Measurements from ENCODE around the gene NEU4.

The NEU4 gene

DNA sequence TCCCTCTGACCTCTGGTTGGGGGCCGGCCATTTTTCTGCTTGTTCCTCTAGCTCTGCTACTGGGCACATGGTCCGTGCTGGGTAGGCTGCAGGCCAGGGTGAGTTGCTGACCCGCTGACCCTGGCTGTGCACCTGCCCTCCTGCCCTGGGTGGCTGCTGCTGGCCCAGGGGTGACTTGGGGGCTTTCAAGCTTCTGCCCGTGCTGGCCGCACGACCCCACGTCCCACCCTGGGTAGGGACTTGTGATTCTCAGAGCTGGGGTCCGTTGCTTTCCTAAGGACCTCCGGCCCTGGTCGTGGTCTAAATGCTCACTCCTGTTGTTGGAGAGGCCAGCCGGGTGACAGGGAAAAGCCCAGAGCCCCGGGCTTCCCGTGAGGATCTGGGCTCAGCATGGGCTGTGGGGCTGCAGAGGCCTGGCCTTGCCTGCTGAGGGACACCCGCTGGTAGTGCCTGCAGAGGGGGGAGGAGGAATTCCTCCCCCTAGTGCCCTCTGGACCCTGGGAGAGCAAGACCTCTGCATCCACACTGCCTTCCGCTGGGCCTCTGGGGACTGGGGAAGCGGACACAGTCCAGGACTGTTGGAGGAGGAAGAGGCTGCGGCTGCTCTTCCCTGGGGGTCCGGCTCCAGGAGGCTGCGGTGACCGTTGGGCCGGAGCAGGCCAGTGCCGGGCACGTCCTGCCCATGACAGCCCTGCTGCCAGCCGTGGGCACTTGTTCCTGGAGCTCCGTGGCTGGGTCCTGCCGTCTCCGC, 38.6 kb upstream of the NEU4 start:
- no peaks in the 10 kb centered on the region for H3K27me3 ChIP-seq (ENCODE audit: low read depth)
- H3K9me3 ChIP-seq = no peaks in the 10 kb centered on the region
- H3K4me1 ChIP-seq = peaks cover 11% of the 10 kb centered on the region
- in situ Hi-C loops (cut with MboI; ENCODE audit: low sequenced_read_pairs) = no loop called here
- no peaks in the 10 kb centered on the region for H3K36me3 ChIP-seq (replicated peaks)
- peak in 1 of 2 experiments; percentile 25 for DNase-seq (ENCODE audit: low spot score in 2 of 2)
- H3K4me3 ChIP-seq = no peak overlapping the region

DNA sequence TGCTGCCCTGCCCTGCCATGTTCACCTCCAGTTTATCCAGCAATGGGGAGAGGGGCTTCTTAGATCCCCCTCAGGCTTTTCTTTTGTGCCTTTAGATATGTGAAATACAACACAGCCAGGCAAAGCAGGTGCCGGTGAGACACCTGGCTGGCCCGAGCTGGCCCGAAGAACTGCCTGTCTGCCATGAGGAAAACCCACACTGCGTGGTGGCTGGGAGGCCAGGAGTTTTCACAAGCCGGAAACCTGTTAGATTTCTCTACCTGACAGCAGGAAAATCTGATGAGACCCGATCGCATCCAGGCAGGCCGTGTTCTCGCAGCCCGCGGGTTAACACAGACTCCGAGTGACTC, 38.1 kb upstream of the NEU4 start:
- no peaks in the 10 kb centered on the region for H3K27me3 ChIP-seq (ENCODE audit: low read depth)
- peaks cover 11% of the 10 kb centered on the region for H3K4me1 ChIP-seq
- no peaks in the 10 kb centered on the region for H3K36me3 ChIP-seq (replicated peaks)
- no peak for DNase-seq (ENCODE audit: low spot score in 2 of 2)
- H3K4me3 ChIP-seq = no peak overlapping the region
- no peaks in the 10 kb centered on the region for H3K9me3 ChIP-seq
- in situ Hi-C loops (cut with MboI; ENCODE audit: low sequenced_read_pairs) = no loop called here

DNA sequence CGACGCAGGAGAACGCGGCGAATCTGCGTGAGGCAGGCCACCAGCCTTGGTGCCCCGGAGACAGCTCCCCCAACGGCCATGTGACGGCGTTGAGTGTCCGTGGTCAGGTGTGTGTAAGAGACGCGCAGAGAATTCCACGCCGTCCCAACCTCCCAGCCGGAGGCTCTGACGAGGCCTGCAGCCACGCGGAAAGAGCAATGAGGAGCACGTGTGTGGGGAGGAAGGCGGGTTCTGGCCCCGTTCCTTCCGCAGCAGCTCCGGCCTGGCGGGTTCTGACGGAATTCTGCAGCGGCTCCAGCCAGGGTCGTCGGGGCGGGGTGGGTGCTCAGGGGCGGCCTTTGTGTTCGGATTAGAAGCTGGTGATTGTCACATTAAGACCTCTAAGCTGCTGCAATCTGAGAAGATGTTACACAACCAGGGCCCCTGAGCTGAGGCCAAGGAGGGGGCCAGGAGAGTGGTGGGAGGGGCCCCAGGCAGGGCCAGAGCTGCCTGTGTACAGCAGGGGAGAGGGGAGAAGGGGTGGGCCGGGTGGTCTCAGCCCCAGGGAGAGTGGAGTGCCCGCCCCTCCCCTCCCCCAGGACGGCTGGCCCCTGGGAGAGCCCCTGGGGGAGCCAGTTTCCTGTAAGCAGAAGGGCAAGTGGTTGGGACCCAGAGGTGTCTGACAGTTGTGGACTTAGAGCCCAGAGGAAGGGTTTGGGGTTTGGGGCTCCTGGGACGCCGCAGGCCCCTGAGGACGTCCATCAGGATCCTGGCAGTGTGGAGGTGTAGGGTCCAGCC, 37.5 kb upstream of the NEU4 start:
- H3K4me1 ChIP-seq = peaks cover 11% of the 10 kb centered on the region
- no peaks in the 10 kb centered on the region for H3K9me3 ChIP-seq
- no peak overlapping the region for H3K4me3 ChIP-seq
- DNase-seq (ENCODE audit: low spot score in 2 of 2) = peak; percentile 88 to 92
- in situ Hi-C loops (cut with MboI; ENCODE audit: low sequenced_read_pairs) = no loop called here
- no peaks in the 10 kb centered on the region for H3K36me3 ChIP-seq (replicated peaks)
- no peaks in the 10 kb centered on the region for H3K27me3 ChIP-seq (ENCODE audit: low read depth)

DNA sequence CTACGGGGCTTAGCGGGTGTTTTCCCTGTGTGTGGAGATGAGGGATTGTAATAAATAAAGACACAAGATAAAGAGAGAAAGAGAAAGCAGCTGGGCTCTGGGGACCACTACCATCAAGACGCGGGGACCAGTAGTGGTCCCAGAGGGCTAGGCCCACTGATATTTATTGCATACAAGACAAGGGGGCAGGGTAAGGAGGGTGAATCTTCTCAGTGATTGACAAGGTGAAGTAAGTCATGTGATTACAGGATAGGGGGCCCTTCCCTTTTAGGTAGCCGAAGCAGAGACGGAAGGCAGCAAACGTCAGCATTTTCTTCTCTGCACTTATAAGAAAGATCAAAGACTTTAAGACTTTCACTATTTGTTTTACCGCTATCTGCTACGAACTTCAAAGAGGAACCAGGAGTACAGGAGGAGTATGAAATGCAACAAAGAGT, 36.9 kb upstream of the NEU4 start:
- in situ Hi-C loops (cut with MboI; ENCODE audit: low sequenced_read_pairs) = no loop called here
- peak in 1 of 2 experiments; percentile 25 for DNase-seq (ENCODE audit: low spot score in 2 of 2)
- Histone ChIP-seq H3K9me3 (no peaks in the 10 kb centered on the region), H3K36me3 (replicated peaks) (no peaks in the 10 kb centered on the region), H3K27me3 (ENCODE audit: low read depth) (no peaks in the 10 kb centered on the region), H3K4me1 (peaks cover 11% of the 10 kb centered on the region), H3K4me3 (no peak overlapping the region)

DNA sequence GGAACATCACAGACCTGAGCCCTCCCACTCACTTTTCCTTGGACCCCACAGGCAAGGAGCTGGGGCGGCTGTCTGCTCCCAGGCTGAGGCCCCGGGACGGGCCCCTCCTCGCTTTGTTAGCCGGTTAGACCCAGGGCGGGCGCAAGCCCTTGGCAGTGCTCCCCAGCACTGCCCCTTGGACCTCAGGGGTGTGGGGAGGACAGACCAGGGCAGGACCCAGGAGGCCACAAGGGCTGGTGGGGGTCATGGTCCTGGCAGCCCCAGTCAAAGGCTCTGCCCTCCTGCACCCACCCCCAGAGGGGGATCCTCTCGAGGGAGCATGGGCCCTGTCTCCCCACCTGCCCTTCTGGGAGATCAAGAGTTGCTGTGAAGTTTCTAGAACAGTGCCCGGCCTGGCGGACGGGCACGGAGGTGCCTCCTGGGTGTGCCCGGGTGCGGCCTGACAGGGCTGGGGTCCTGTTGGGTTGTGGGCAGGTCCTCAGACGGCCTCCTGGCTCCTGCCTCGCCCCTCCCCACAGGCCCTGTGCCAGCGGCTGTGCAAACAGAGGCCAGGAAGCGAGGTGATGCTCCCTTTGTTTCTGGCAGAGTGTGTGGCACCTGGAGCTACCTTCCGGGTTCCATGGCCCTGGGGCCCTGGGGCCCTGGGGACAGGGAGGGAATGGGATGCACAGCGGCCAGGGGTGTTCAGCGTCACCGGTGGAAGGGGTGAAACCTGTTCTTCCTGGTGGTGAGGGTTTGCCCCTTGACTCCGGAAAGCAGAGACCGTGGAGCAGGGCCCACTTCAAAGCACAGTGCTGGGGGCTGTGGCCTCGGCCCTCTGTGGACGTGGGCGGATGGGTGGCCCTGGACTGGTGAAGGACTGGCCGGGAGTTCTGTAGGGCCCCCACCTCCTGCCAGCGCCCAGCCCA, 35.2 kb upstream of the NEU4 start:
- no peaks in the 10 kb centered on the region for H3K36me3 ChIP-seq (replicated peaks)
- no peaks in the 10 kb centered on the region for H3K9me3 ChIP-seq
- DNase-seq (ENCODE audit: low spot score in 2 of 2) = peak in 1 of 2 experiments; percentile 7
- H3K4me3 ChIP-seq = no peak overlapping the region
- H3K4me1 ChIP-seq = peaks cover 11% of the 10 kb centered on the region
- no peaks in the 10 kb centered on the region for H3K27me3 ChIP-seq (ENCODE audit: low read depth)
- in situ Hi-C loops (cut with MboI; ENCODE audit: low sequenced_read_pairs) = no loop called here

DNA sequence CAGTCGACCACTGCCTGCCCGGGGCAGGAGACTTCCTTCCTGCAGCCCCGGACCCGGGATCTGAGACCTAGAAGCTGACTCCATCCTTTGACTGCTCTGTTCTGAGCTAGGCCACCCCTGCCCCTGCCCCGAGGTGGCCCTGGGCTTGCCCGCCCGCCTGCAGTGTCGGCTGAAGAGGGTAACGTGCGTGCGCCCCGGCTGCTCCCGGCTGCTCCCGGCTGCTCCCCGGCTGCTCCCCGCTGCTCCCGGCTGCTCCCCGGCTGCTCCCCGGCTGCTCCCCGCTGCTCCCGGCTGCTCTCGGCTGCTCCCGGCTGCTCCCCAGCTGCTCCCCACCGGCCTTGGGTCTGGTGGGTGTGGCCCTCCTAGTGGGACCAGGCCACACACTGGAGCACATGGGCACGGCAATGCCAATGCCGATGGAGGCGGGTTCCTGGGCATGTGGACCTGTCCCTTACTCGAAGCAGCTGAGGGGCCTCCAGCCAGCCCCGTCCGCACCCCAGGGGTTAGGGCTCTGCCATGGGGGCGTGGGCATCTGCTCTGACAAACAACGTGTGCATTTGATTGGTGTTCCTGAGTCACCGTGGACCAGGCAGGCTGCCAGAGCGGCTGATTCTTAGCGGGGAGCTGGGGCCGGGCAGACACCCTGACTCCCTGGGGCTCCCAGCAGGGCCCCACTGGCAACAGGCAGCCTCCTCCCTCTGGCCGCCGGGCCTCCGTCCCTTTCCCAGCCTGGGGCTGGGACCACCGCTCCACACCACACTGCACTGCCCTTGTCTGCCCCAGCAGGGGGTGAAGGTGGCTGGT, 34.4 kb upstream of the NEU4 start:
- peak in 1 of 2 experiments; percentile 10 for DNase-seq (ENCODE audit: low spot score in 2 of 2)
- H3K4me1 ChIP-seq = peaks cover 11% of the 10 kb centered on the region
- no peaks in the 10 kb centered on the region for H3K9me3 ChIP-seq
- in situ Hi-C loops (cut with MboI; ENCODE audit: low sequenced_read_pairs) = no loop called here
- no peaks in the 10 kb centered on the region for H3K36me3 ChIP-seq (replicated peaks)
- H3K27me3 ChIP-seq (ENCODE audit: low read depth) = no peaks in the 10 kb centered on the region
- H3K4me3 ChIP-seq = no peak overlapping the region

DNA sequence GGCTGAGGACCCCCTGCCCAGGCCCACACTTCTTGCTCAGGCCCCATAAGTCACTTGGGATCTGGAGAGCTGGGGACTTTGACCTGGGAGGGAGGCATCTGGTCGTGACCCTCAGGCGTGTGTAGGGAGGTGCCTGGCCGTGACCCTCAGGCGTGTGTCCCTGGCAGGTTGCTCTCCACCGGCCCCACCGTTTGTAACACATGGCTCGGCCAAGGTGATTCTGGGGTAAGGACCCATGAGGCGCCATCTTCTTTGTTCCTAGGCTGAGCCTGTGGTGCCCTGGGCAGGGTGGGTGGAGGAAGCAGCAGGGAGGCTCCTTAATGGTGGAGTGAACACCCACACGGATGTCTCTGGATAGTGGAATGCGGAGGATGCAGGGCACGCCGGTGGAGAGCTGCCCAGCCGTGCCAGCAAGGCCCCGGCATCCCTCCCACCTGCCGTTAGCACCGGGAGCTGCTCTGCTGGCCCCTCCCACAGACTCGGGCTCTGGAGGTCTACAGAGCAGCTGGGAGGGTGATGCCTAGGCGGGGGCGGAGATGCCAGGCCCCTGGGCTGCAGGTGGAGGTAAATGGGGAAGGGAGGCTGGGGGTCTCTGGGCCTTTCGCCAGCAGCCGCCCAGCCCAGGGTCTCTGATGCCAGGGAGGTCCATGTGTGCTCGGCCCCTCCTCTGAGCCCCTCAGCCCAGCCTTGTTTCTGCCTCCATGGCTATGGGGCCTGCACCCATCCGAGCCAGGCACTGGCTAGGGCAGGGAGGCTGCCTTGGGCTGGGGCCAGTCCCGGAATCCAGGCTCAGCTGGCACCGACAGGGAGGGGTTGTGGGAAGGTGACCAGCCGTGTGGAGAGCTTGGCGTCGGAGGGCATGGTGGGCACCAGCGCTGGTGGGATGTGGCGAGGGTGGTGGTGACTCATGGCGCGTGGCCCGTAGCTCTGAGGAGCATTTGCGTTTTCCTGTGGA, 33.5 kb upstream of the NEU4 start:
- DNase-seq (ENCODE audit: low spot score in 2 of 2) = peak in 1 of 2 experiments; percentile 9
- in situ Hi-C loops (cut with MboI; ENCODE audit: low sequenced_read_pairs) = no loop called here
- Histone ChIP-seq H3K9me3 (no peaks in the 10 kb centered on the region), H3K4me3 (no peak overlapping the region), H3K27me3 (ENCODE audit: low read depth) (no peaks in the 10 kb centered on the region), H3K36me3 (replicated peaks) (no peaks in the 10 kb centered on the region), H3K4me1 (peaks cover 9% of the 10 kb centered on the region)

DNA sequence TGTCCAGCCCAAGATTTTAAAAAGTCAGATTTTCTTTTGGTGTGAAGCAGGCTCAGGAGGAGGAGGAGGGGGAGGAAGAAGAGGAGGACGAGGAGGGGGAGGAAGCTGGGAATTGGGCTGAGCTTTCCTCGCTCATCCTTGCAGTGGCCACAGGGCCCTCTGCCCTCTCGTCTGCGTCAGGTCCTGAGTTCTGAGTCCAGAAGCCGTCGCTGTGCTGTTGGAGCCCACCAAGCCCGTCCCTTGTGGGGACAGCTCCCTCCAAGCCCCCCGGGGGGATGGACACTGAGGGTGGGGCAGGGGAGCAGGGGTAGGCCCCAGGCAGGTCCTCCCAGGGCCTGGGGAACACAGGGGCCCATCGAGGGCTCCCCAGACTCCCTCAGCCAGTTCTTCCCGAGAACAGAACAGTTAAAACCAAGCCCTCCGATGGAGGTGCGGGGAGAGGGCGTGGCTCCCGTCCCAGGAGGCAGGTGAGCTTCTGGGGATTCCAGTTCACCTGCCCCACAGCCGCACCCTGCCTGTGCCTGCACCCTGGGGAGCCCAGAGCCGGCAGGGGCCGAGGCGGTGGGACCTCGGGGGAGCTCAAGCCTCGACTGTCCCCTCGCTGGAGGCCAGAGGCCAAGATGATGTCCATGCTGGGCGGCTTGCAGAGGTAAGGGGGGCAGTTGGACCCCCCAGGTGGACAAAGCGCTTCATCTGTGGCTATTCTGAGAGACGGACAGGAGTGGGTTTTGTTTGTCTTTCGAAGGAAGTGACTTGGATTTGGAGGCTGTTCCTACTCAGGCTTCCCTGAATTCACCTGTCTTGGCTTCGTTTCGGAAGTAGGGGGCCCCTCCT, 32.4 kb upstream of the NEU4 start, which contains the start of gene GAL3ST2:
GAL3ST2 (plus strand) TSS at position 487 of the 834 bp plus-strand sequence; CDS start at position 621, 134 bp downstream.
- no peak for DNase-seq (ENCODE audit: low spot score in 2 of 2)
- Histone ChIP-seq H3K4me1 (no peaks in the 10 kb centered on the region; the same call in none of the 2 replicates), H3K4me3 (no peak within 1 kb of the TSS), H3K27me3 (ENCODE audit: low read depth) (no peaks in the 10 kb centered on the region; the same call in 1 of the 2 replicates), H3K36me3 (replicated peaks) (no peaks in the 10 kb centered on the region), H3K9me3 (no peaks in the 10 kb centered on the region)
- in situ Hi-C loops (cut with MboI; ENCODE audit: low sequenced_read_pairs) = no loop called here

DNA sequence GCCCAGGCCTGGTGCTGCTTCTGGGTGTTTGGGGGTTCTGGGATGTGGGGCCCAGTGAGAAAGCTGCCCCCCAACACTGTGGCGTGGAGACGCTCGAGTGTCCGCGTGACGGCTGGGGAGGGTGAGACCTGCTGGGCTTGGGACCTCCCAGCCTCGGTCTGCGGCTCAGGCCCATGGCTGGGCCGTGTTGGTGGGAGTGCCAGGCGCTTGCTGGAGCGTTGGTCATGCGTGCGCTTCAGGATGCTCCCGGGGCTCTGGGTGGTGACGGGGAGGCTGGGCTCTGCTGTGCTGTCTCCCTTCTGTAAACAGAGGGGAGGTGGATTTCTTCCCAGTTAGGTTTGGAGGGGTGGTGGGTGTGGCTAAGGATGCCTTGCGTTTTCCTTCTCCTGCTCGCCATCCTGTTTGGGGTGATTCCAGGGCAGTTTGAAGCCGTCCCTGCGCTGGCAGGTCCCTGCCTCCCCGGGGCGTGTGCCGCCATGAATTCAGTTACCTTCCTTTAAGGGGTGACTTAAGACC, 31.8 kb upstream of the NEU4 start:
- H3K36me3 ChIP-seq (replicated peaks) = no peaks in the 10 kb centered on the region
- H3K27me3 ChIP-seq (ENCODE audit: low read depth) = no peaks in the 10 kb centered on the region; the same call in 1 of the 2 replicates
- no peaks in the 10 kb centered on the region; the same call in 1 of the 2 replicates for H3K4me1 ChIP-seq
- H3K9me3 ChIP-seq = no peaks in the 10 kb centered on the region
- no peak for DNase-seq (ENCODE audit: low spot score in 2 of 2)
- no peak overlapping the region for H3K4me3 ChIP-seq
- in situ Hi-C loops (cut with MboI; ENCODE audit: low sequenced_read_pairs) = no loop called here

DNA sequence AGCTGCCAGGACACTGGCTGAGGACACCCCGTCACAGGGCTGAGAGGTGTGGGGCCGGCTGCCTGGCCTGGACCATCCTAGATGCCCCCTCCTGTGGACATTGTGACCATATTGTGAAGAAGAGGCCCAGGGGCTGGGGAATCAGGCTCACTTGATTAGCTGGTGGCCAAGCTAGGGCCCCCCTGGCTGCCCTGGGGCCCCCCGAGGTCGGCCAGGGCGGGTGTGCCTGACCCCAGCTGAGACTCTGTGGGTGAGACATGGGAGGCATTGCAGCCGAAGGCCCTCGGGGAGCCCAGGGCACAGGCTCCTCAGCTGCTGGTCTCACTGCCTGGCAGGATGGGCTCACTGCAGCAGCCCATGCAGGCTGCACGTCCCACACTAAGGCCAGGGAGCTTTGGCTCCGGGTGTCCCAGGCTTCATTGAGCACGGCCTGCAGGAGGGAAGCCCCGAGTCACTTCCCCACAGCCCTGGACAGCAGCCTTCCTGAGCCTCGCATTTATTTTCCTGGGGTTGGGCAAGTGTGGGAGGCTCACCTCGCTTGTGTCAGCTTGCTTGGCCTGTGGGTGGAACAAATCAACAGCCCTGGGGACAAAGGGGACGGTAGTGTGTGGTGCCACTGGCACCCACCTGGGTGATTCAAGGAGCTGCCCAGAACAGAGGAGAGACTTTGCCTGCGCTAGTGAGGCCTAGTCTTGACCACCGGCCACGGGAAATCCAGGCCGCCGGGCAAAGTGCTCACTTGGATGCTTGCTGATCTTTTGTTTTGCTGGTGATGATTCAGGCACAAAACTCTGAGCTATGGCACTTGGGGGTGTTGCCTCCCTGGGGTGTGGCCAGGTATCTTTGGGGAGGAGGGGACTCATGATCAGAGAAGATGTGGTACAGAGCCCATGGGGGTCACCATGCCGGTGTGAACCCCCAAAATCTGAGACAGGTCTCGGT, 31.0 kb upstream of the NEU4 start:
- Histone ChIP-seq H3K9me3 (peaks cover 3% of the 10 kb centered on the region; the same call in 1 of the 2 replicates), H3K4me1 (no peaks in the 10 kb centered on the region), H3K27me3 (ENCODE audit: low read depth) (no peaks in the 10 kb centered on the region; the same call in 1 of the 2 replicates), H3K36me3 (replicated peaks) (no peaks in the 10 kb centered on the region), H3K4me3 (no peak overlapping the region)
- no peak for DNase-seq (ENCODE audit: low spot score in 2 of 2)
- in situ Hi-C loops (cut with MboI; ENCODE audit: low sequenced_read_pairs) = no loop called here

All from HAP-1 (cell line).